Hepatocyte (in vitro differentiated cells): ENCODE data around the gene LINC01488. TPM values are rescaled to one million over a fixed set of nuclear protein-coding genes. Genes with fewer than 3 reads are reported as not detected.

Experiments used
- DNase-seq: peaks from one replicate; pipeline ENCODE4 v3.0.0-alpha.2; 2016; ENCODE audit warnings: low spot score
- H2AFZ ChIP-seq: fragments of 200-600 bp; sonication (generic); 2 replicates; pipeline ENCODE4 v1.6.0; 2016; ENCODE audit warnings: antibody characterized with exemption, mild to moderate bottlenecking
- H3K27ac ChIP-seq: fragments of 200-600 bp; sonication (generic); 2 replicates; pipeline ENCODE4 v1.5.1; 2016; ENCODE audit warnings: mild to moderate bottlenecking
- H3K27me3 ChIP-seq: fragments of 200-600 bp; sonication (generic); 2 replicates; pipeline ENCODE4 v1.6.1; 2016
- H3K36me3 ChIP-seq: fragments of 200-600 bp; sonication (generic); replicated peaks from 2 replicates; pipeline ENCODE4 v1.5.1; 2016; ENCODE audit warnings: low read depth; ENCODE audit not compliant: insufficient read depth
- H3K4me1 ChIP-seq: fragments of 200-600 bp; sonication (generic); 2 replicates; pipeline ENCODE4 v1.5.1; 2016; ENCODE audit warnings: mild to moderate bottlenecking, moderate library complexity; ENCODE audit not compliant: insufficient read depth
- H3K4me2 ChIP-seq: fragments of 200-600 bp; sonication (generic); 2 replicates; pipeline ENCODE4 v1.6.0; 2016
- H3K4me3 ChIP-seq: fragments of 200-600 bp; sonication (generic); 2 replicates; pipeline ENCODE4 v1.5.1; 2016; ENCODE audit warnings: mild to moderate bottlenecking
- H3K79me2 ChIP-seq: fragments of 200-600 bp; sonication (generic); 2 replicates; pipeline ENCODE4 v1.6.0; 2017; ENCODE audit warnings: mild to moderate bottlenecking
- H3K9me2 ChIP-seq: fragments of 200-600 bp; sonication (generic); replicated peaks from 2 replicates; pipeline ENCODE4 v1.6.0; 2017; ENCODE audit warnings: mild to moderate bottlenecking; ENCODE audit not compliant: insufficient read depth
- H3K9me3 ChIP-seq: fragments of 200-600 bp; sonication (generic); 2 replicates; pipeline ENCODE4 v1.5.1; 2016; ENCODE audit warnings: low read depth, mild to moderate bottlenecking
- H4K20me1 ChIP-seq: fragments of 200-600 bp; sonication (generic); 2 replicates; pipeline ENCODE4 v1.6.0; 2016; ENCODE audit warnings: mild to moderate bottlenecking; ENCODE audit not compliant: insufficient read depth, poor library complexity, severe bottlenecking
- EZH2 ChIP-seq: fragments of 200-600 bp; sonication (generic); IDR thresholded peaks from 2 replicates; pipeline ENCODE4 v1.6.1; 2016; ENCODE audit warnings: antibody characterized with exemption, mild to moderate bottlenecking, borderline replicate concordance
- EZH2phosphoT487 ChIP-seq: fragments of 200-600 bp; sonication (generic); IDR thresholded peaks from one replicate; pipeline ENCODE4 v1.6.1; 2018; ENCODE audit warnings: antibody characterized with exemption, mild to moderate bottlenecking, low read depth, moderate library complexity; ENCODE audit not compliant: unreplicated experiment, severe bottlenecking
- WGBS: methylation state at CpG from one replicate; pipeline ENCODE4 v1.1.6; 2016; ENCODE audit warnings: low lambda C conversion rate; ENCODE audit errors: missing lambda C conversion rate; 5-methylcytosine and 5-hydroxymethylcytosine counted together
- polyA plus RNA-seq: library from polyadenylated mRNA; unstranded; fragments of >200 nt; fragmentation: Nextera tagmentation; extraction: Ambion mirVana; gene quantifications from 2 replicates; pipeline ENCODE4 v1.2.1, GENCODE V29; 2016
- total RNA-seq: library from RNA; depleted of rRNA; stranded (reverse); fragments of >200 nt; gene quantifications from 2 replicates; pipeline ENCODE4 v1.2.3, GENCODE V29; 2014
- TF ChIP-seq, protein P1 (sequence below): fragments of 200-600 bp; sonication (generic); IDR thresholded peaks from 2 replicates; pipeline ENCODE4 v1.5.1; 2016; ENCODE audit warnings: antibody characterized with exemption, mild to moderate bottlenecking; ENCODE audit not compliant: poor library complexity

The LINC01488 gene
- total and polyA plus RNA-seq, 2 experiments from 2014 or later, result 0.27 to 0.59 TPM

DNA sequence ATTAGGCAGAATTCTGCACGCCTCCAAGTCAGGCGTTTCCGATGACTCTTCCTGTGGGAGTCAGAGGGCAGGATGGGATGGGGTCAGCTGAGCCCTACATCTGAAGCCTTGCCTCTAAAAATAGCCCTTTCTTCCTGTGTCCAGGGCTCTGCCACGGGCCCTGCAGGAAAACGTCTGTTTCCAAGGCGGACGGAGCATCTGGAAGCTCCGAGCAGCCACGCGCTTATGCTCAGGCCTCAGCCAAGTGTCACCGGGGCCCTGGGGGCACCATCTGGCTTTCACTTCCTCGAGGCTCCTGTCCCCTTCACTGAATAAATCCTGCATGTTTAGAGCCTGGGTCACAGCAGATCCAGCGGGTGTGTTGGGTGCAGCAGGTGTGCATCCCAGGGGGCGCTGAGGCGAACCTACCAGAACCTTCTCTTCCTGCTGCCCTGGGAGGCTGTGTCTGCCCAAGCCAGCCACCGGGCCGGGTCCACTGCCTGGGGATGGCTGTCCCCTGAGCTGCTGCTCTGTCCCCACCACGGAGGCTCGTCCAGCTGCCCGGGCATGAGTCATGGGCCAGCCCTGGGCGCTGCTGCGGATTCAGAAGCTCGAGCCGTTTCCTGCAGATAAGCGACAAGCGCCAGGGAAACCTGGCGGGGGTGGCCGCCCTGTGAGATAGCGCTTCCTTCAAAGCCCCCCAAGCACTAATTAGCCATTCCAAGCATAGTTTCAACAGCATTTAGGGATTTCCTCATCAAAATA is 32.0 kb upstream of the LINC01488 start:
- no peak overlapping the region for H2AFZ ChIP-seq
- no peak for DNase-seq
- H3K4me2 ChIP-seq, result no peak overlapping the region
- no peaks in the 10 kb centered on the region for H3K36me3 ChIP-seq
- H3K79me2 ChIP-seq, result no peaks in the 10 kb centered on the region
- no peak overlapping the region for H3K27ac ChIP-seq
- TF ChIP-seq, protein P1, sequence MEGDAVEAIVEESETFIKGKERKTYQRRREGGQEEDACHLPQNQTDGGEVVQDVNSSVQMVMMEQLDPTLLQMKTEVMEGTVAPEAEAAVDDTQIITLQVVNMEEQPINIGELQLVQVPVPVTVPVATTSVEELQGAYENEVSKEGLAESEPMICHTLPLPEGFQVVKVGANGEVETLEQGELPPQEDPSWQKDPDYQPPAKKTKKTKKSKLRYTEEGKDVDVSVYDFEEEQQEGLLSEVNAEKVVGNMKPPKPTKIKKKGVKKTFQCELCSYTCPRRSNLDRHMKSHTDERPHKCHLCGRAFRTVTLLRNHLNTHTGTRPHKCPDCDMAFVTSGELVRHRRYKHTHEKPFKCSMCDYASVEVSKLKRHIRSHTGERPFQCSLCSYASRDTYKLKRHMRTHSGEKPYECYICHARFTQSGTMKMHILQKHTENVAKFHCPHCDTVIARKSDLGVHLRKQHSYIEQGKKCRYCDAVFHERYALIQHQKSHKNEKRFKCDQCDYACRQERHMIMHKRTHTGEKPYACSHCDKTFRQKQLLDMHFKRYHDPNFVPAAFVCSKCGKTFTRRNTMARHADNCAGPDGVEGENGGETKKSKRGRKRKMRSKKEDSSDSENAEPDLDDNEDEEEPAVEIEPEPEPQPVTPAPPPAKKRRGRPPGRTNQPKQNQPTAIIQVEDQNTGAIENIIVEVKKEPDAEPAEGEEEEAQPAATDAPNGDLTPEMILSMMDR, result no peak
- TF ChIP-seq EZH2phosphoT487, result no peak
- TF ChIP-seq EZH2, result no peak
- no peaks in the 10 kb centered on the region for H3K9me2 ChIP-seq
- WGBS, result 66% methylated on average over 29 of the region's 29 CpGs
- H4K20me1 ChIP-seq, result no peaks in the 10 kb centered on the region
- no peaks in the 10 kb centered on the region for H3K9me3 ChIP-seq
- peaks cover 4% of the 10 kb centered on the region for H3K4me1 ChIP-seq
- H3K27me3 ChIP-seq, result no peaks in the 10 kb centered on the region
- no peak overlapping the region for H3K4me3 ChIP-seq

DNA sequence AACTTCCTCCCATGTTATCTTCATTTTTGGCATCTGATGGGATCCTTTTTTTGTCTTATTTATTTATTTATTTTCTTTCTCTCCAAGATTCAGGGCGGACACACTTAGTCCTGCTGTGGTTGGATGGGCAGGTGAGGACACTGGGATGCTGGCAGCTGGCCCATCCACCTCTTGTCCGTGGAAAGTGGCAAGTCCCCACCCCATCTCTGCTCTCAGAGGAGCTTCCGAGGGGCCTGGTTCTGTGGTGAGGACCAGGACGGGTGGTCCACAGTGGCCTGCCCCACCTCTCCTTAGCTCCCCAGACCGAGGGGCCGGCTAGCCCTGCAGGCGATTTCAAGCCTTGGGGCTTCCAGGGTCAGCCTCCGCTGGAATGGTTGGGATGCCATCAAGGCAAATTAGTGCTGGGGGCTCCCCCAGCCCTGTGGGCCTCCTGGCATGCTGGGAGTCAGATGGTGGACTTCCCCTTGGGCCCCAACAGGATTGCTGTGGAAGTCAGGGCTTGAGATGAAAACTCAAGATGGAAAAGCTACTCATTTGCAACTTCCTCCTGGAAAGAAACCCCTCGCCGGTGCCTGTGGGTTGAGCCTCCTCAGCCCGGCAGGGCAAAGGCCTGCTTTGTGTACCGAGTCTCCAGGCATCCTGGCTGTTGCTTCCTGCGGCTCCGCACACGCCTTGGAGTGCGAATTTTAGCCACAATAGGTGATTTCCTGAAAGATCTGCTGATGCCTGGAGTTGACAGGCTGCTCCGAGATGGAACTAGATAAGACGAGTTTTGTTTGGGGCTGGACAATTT is 31.2 kb upstream of the LINC01488 start:
- DNase-seq, result no peak
- no peaks in the 10 kb centered on the region for H3K27me3 ChIP-seq
- TF ChIP-seq, protein P1, result no peak
- TF ChIP-seq EZH2 (no peak), EZH2phosphoT487 (no peak)
- H3K36me3 ChIP-seq, result no peaks in the 10 kb centered on the region
- no peaks in the 10 kb centered on the region for H3K9me3 ChIP-seq
- WGBS, result 78% methylated on average over 18 of the region's 18 CpGs
- H3K9me2 ChIP-seq, result no peaks in the 10 kb centered on the region
- no peaks in the 10 kb centered on the region for H4K20me1 ChIP-seq
- no peak overlapping the region for H3K27ac ChIP-seq
- no peak overlapping the region for H3K4me3 ChIP-seq
- H3K4me1 ChIP-seq, result no peaks in the 10 kb centered on the region
- no peak overlapping the region for H3K4me2 ChIP-seq
- H2AFZ ChIP-seq, result no peak overlapping the region
- H3K79me2 ChIP-seq, result no peaks in the 10 kb centered on the region

DNA sequence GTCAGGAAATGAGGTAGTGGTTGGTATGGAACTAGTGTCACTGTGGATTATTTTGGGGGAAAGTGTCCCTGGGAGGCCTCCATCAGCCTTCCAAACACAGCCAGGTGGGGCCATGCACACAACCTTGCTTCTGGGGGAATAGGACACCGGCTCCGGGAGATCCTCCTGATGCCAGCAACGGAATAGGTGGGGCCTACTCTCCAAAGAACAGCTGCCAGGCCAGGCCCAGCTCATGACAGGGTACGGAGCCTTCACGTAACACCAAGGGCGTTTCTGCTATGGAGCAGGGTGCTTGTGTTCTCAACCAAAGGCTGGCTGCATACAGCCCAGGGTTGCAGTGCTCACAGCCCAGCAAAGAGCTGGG is 30.6 kb upstream of the LINC01488 start:
- H3K27ac ChIP-seq, result no peak overlapping the region
- no peaks in the 10 kb centered on the region for H3K9me2 ChIP-seq
- H2AFZ ChIP-seq, result no peak overlapping the region
- no peak overlapping the region for H3K4me3 ChIP-seq
- TF ChIP-seq, protein P1, result no peak
- TF ChIP-seq EZH2phosphoT487, result no peak
- TF ChIP-seq EZH2, result no peak
- H3K79me2 ChIP-seq, result no peaks in the 10 kb centered on the region
- H3K36me3 ChIP-seq, result no peaks in the 10 kb centered on the region
- no peak for DNase-seq
- no peaks in the 10 kb centered on the region for H3K4me1 ChIP-seq
- no peak overlapping the region for H3K4me2 ChIP-seq
- no peaks in the 10 kb centered on the region for H3K27me3 ChIP-seq
- H3K9me3 ChIP-seq, result no peaks in the 10 kb centered on the region
- 95% methylated on average over 6 of the region's 6 CpGs for WGBS
- H4K20me1 ChIP-seq, result no peaks in the 10 kb centered on the region
